ENCODE data around the gene ARL17B. TPM values are rescaled to one million over a fixed set of nuclear protein-coding genes. Genes with fewer than 3 reads are reported as not detected.
A peak's percentile ranks its signal among the peaks of the same experiment; 100 is the strongest.
"Not testable (repeated sequence)": the region's sequence is repeated elsewhere in the genome, so short reads cannot be mapped to it uniquely, and the experiment has no call there.

Gene ARL17B
- total RNA-seq: 10 to 100 TPM; 25.1 to 31.3 TPM

- H3K36me3 Mint-ChIP-seq; H3K27ac Mint-ChIP-seq; H3K4me1 Mint-ChIP-seq (ENCODE audit: low read depth in 2 of 2); H3K27me3 Mint-ChIP-seq; H3K9me3 Mint-ChIP-seq; H3K4me3 Mint-ChIP-seq: not testable (repeated sequence)
- ATAC-seq: peak; percentile 96 to 99
- DNase-seq (ENCODE audit: low spot score): peak; percentile 82
These were observed at the start of gene ARL17B for GRCh38 chr17:46361755-46362154. TSS of gene ARL17B (minus strand) at chr17:46361766. CDS start at chr17:46358397, 3,369 bp downstream.

GRCh38 chr17:46409864-46410263 lies 48.3 kb upstream of the ARL17B start:
- not testable (repeated sequence) for DNase-seq (ENCODE audit: low spot score); ATAC-seq; H3K9me3 Mint-ChIP-seq; H3K36me3 Mint-ChIP-seq; H3K27me3 Mint-ChIP-seq; H3K4me1 Mint-ChIP-seq (ENCODE audit: low read depth in 2 of 2); H3K27ac Mint-ChIP-seq; H3K4me3 Mint-ChIP-seq

DNA sequence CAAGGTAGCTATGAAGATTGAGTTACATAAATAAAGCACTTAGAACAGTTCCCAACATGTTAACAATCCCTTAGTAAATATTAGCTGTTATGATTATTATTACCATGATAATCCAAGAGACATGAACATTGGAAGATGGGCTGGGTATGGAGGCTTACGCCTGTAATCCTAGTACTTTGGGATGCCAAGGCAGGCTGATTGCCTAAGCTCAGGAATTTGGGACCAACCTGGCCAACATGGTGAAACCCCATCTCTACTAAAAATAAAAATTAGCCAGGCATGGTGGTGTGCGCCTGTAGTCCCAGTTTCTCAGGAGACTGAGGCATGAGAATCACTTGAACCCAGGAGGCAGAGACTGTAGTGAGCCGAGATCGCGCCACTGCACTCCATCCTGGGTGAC lies 45.6 kb upstream of the ARL17B start:
- not testable (repeated sequence) for H3K9me3 Mint-ChIP-seq; H3K36me3 Mint-ChIP-seq; DNase-seq (ENCODE audit: low spot score); H3K4me1 Mint-ChIP-seq (ENCODE audit: low read depth in 2 of 2); H3K27ac Mint-ChIP-seq; H3K4me3 Mint-ChIP-seq; H3K27me3 Mint-ChIP-seq; ATAC-seq

DNA sequence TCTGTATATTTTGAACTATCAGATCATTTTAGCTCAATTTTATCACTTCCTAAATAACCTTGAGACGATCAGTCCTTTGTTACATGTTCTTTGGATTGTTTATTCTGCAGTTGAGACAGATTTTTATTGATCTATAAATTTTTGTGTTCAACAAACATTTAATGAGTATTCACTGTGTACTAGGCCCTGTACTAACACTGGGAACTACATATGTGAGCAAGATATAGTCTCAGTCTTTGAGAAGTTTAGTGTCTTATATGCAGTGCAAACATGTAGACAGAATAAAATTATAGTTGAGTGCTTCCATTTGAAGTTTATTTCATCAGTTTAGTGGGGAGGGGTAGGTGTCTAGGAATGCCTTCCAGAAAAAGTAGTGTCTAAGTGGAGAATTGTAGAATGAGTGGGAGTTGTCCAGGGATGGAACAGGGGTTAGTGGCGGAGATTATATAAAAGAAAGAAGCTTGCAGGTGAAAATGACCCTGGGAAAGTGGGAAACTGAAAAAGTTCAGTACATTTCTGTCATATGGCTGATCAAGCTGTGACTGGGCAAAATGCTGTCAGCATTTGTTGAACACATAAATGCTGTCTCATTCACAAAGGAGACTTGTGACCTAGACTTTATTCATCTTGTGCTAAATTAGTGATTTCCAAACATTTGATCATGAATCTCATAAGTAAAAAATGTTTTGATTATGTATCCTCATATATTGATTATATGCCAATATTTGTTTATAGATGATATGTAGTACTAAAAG lies 39.6 kb upstream of the ARL17B start:
- not testable (repeated sequence) for DNase-seq (ENCODE audit: low spot score); H3K27ac Mint-ChIP-seq; H3K36me3 Mint-ChIP-seq; H3K9me3 Mint-ChIP-seq; H3K27me3 Mint-ChIP-seq; H3K4me3 Mint-ChIP-seq; ATAC-seq; H3K4me1 Mint-ChIP-seq (ENCODE audit: low read depth in 2 of 2)

DNA sequence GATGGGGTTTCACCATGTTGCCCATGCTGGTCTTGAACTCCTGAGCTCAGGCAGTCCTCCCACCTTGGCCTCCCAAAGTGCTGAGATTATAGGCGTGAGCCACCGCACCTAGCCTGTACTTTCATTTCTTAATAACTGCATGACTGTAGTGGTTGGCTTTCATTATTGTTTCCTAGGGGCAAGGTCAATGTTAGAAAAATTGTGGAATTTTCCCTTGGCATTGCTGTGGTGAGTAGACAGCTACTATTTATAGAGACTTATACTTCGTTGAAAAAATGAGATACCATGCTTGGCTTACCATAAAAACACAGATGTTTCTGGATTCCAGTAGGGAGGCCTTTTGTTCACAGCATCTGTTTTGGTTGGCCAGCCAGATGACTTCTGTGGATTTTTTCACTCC lies 39.0 kb upstream of the ARL17B start:
- not testable (repeated sequence) for H3K27ac Mint-ChIP-seq; H3K9me3 Mint-ChIP-seq; H3K36me3 Mint-ChIP-seq; DNase-seq (ENCODE audit: low spot score); H3K27me3 Mint-ChIP-seq; H3K4me3 Mint-ChIP-seq; ATAC-seq; H3K4me1 Mint-ChIP-seq (ENCODE audit: low read depth in 2 of 2)

GRCh38 chr17:46399993-46400392 lies 38.4 kb upstream of the ARL17B start:
- not testable (repeated sequence) for ATAC-seq; H3K36me3 Mint-ChIP-seq; DNase-seq (ENCODE audit: low spot score); H3K9me3 Mint-ChIP-seq; H3K27ac Mint-ChIP-seq; H3K27me3 Mint-ChIP-seq; H3K4me1 Mint-ChIP-seq (ENCODE audit: low read depth in 2 of 2); H3K4me3 Mint-ChIP-seq

DNA sequence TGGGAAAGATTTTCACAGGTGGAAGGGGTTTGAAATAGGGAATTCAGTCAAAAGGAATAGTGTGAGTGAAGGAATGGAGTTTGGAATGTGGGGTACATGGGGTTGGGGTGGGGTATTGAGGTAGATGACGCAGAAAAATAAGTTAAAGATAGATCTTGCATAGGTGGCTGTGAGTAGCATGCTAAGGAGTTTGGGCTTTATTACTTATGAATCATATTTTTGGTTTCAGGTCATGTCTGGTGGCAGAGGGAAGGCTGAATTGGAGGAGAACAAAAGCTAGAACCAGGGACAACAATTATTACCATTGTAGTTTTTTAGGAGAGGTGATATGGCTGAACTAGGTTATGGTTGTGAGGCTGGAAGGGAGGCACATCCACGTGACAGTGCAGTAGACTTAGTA lies 34.7 kb upstream of the ARL17B start:
- not testable (repeated sequence) for H3K36me3 Mint-ChIP-seq; ATAC-seq; H3K27ac Mint-ChIP-seq; H3K9me3 Mint-ChIP-seq; H3K4me1 Mint-ChIP-seq (ENCODE audit: low read depth in 2 of 2); H3K27me3 Mint-ChIP-seq; H3K4me3 Mint-ChIP-seq; DNase-seq (ENCODE audit: low spot score)

- not testable (repeated sequence) for H3K4me1 Mint-ChIP-seq (ENCODE audit: low read depth in 2 of 2); DNase-seq (ENCODE audit: low spot score); H3K27ac Mint-ChIP-seq; H3K36me3 Mint-ChIP-seq; H3K9me3 Mint-ChIP-seq; H3K27me3 Mint-ChIP-seq; ATAC-seq; H3K4me3 Mint-ChIP-seq
These were observed 32.1 kb upstream of the ARL17B start for GRCh38 chr17:46393702-46394101.

DNA sequence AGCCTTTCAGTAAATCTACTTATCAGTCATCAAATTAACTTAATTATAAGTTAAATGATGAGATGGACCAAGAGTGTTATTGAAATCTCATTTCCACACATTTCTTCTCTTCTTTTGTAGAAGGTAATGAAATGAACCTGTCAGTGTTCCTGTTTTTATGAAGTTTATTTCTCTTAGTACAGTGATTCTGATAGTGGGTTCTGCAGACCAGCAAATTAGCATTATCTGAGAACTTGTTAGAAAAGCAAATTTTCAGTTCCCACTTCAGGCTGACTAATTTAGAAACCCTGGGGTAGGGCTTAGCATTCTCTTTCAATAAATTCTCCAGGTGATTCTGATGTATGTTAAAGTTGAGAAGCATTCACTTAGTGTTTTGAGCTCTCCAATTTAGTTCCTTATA lies 23.9 kb upstream of the ARL17B start:
- not testable (repeated sequence) for H3K4me3 Mint-ChIP-seq; H3K9me3 Mint-ChIP-seq; H3K36me3 Mint-ChIP-seq; H3K4me1 Mint-ChIP-seq (ENCODE audit: low read depth in 2 of 2); DNase-seq (ENCODE audit: low spot score); H3K27me3 Mint-ChIP-seq; H3K27ac Mint-ChIP-seq
- ATAC-seq: peak in 1 of 2 donors; percentile 36

DNA sequence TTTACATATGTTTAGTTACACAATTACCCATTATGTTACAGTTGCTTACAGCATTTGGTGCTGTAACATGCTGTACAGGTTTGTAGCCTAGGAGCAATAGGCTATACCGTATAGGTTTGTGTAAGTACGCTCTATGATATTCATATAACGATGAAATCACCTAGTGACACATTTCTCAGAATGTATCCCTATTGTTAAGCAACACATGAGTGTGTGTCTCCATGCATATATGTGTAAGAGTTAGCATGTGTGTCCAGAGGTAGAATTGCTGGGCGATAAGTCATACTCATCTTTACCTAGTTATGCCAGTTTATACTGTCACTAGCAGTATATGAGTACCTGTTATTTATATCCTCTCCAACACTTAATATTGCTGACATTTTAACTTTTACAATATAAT lies 21.6 kb upstream of the ARL17B start:
- not testable (repeated sequence) for H3K4me3 Mint-ChIP-seq; H3K27ac Mint-ChIP-seq; H3K4me1 Mint-ChIP-seq (ENCODE audit: low read depth in 2 of 2); H3K36me3 Mint-ChIP-seq; H3K9me3 Mint-ChIP-seq; DNase-seq (ENCODE audit: low spot score); H3K27me3 Mint-ChIP-seq
- ATAC-seq: peak; percentile 71 to 81

DNA sequence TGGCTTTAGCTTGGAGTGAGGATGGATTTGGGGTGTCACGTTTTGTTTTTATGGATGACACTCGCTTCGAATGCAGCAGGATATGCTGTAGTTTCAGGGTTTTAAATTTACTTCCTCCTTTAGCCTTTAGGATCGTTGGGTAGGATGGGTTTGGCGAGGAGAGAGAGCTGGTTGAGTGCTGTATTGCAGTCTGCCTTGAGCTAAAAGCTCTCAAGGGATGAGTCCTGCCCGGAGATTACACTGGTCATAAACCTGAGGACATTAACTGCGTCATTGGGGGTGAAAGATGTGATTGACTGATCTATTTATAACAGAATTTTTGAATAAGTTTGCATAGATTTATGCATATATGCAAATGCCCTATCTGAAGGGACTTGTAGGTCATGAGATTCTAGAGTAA lies 11.9 kb upstream of the ARL17B start:
- DNase-seq (ENCODE audit: low spot score); H3K4me1 Mint-ChIP-seq (ENCODE audit: low read depth in 2 of 2); H3K4me3 Mint-ChIP-seq; H3K9me3 Mint-ChIP-seq; H3K27ac Mint-ChIP-seq; H3K27me3 Mint-ChIP-seq; H3K36me3 Mint-ChIP-seq: not testable (repeated sequence)
- peak in 1 of 2 donors; percentile 37 for ATAC-seq

DNA sequence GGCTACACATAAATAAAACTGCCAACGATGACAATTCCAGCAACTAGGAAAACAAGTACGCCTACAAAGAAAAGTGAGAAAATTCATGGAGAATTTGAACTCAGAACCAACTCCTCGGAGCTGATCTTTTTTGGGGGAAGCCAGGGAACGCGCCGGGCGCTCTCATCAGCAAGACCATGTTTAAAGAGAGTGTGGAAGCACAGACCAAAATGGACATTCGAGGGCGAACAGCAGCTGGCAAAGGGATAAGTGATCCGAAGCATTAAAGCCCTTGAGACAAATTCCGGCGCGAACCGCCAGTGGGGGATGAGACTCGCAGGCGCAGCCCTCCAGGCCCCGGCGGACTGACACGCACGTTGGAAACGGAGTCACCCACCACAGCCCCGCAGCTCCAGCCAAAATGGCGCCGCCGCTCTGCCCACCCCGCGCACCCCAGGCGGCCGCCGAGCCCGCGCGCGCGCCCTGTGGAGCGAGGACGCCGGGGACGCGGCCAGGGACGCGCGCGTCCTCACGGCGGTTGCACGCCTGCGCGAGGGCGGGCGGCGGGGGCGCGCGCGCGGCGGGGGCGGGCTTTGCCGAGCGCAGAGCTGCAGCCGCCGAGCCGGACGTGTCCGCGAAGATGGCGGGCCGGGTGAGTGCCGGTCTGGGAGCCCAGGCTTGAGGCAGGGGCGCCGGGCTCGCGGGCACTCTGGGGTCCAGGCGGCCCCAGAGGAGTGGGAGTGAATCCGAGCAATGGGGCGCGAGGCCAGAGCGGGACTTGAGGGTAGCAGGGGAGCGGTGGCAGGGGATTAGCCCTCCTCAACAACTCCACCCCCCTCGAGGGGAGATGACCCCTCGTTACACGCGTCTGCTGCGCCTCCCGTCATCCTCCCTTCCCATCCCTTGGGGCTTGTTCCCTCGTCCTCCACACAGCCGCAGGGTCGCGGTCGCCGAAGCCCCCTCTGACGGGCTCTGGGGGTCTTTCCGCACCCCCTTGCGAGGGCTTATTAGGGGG lies 11.0 kb upstream of the ARL17B start:
- not testable (repeated sequence) for H3K4me1 Mint-ChIP-seq (ENCODE audit: low read depth in 2 of 2); H3K9me3 Mint-ChIP-seq; H3K4me3 Mint-ChIP-seq; DNase-seq (ENCODE audit: low spot score); H3K27ac Mint-ChIP-seq; H3K36me3 Mint-ChIP-seq; H3K27me3 Mint-ChIP-seq
- peak; percentile 98 for ATAC-seq

DNA sequence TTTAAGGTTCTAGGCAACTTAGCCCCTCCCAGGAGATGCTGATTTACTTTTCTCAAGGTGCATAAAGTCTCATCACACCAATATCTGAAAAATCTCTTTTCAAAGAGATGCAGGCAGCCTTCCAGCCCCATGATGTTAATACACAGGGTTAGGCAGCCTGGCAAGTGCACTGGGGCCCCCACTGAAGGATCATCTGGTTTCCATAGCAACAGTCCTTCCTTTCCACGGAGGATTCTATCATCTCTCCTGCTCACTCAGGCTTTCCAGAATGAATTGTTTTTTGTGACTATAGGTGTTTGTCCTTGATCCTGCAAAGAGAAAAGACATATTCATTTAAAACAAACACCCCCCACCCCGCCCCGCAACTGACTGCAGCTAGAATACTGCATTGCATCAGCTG lies 6.0 kb upstream of the ARL17B start:
- H3K9me3 Mint-ChIP-seq; DNase-seq (ENCODE audit: low spot score); H3K27me3 Mint-ChIP-seq; H3K4me3 Mint-ChIP-seq; H3K36me3 Mint-ChIP-seq; ATAC-seq; H3K27ac Mint-ChIP-seq; H3K4me1 Mint-ChIP-seq (ENCODE audit: low read depth in 2 of 2): not testable (repeated sequence)

DNA sequence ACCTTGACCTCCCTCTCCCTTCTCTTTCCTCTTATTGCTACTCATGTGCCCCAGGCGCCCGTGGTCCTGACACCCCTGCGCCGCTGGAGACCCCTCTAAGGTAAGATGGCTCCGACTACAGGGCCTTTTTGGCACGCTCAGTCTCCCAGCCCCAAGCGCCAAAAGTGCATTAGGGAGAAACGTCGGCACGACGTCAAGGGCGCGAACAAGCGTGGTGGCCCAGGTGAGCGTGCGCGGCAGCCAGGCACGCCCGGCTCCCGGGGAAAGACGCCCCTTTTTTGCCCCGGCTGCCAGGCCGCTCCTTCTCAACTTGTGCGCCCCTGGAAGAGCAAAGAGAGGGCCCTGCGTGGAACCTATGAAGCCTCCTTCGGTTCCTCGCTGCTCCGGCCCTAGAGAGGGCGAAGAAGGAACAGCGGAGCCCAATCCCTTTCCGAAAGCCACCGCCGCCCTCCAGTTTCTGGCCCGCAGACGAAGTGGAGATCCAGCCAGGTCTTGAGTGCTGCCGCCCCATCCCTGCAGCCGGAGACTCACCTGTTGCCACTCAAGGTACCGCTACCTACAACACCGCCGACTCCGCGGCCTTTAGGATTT lies 326 bp downstream of the ARL17B start:
- ATAC-seq: peak; percentile 33 to 55
- not testable (repeated sequence) for H3K27me3 Mint-ChIP-seq; H3K36me3 Mint-ChIP-seq; DNase-seq (ENCODE audit: low spot score); H3K4me1 Mint-ChIP-seq (ENCODE audit: low read depth in 2 of 2); H3K9me3 Mint-ChIP-seq; H3K27ac Mint-ChIP-seq; H3K4me3 Mint-ChIP-seq
